ENCODE data around the gene TRAPPC12.
"Not testable (repeated sequence)": the region's sequence is repeated elsewhere in the genome, so short reads cannot be mapped to it uniquely, and the experiment has no call there.

Gene TRAPPC12

DNA sequence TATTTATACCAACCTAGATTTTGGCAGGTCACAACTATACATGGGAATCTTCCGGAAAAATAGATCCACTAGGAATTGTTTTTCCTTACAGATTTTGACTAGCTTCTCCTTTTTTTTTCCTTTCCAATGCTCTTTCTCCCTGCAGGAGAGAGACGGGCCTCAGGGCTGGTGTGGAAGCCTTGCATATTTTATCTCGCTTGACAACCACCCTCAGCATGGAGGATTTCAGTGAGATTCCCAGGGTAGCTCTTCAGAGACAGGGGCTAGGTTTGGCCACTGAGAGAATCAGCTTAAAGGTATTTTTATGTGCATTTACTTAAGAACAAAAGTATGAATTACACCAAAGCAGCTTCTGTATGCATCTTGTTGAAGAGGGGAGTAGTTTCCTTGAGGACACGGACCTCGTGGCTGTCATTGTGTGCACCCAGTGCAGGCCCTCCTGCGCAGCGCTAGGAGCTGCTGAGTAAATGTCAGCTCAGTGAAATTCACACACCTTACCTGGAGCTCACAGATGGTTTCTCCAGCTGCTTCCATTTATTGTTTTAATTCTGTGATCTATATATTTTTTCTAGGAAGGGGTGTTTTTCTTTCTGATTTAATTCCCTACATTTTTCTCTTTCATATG, 54.4 kb downstream of the TRAPPC12 start:
- no peak for DNase-seq

DNA sequence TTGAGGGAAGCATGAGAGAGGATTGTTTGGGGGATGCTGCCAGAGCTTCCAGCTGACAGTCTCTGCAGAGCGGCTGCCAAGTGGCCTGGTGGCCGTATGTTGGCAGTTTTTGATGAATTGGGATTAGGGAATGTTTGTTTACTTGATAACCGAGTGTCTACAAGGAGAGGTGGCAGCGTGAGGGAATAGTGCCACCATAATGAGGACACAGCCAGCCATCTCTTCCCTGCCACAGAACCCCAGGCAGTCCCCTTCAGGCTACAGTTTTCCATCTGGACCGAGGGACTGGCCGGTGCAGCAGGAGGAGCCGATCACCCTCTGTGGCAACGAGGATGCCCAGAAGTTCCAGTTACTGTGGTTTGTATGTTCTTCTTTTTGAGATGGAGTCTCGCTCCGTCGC, 55.2 kb downstream of the TRAPPC12 start:
- no peak for DNase-seq

DNA sequence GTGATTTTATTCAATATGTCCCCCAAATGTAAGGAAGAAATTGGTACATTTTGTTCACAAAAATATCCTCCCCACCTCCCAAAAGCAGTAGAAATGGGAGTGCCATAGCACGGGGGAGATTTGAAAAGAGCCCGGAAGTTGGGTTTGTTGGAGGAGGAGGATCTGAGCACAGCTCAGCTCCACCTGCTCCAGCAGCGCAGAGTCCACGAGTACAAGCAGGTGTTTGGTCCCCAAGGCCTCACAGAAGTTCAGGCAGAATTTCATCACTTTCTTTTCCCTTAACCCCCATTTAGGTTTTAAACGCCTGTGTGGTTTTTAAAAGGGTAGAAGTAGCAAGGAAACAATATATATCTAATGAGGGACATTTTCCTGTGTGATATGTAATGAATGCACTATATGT, 56.0 kb downstream of the TRAPPC12 start:
- no peak for DNase-seq

DNA sequence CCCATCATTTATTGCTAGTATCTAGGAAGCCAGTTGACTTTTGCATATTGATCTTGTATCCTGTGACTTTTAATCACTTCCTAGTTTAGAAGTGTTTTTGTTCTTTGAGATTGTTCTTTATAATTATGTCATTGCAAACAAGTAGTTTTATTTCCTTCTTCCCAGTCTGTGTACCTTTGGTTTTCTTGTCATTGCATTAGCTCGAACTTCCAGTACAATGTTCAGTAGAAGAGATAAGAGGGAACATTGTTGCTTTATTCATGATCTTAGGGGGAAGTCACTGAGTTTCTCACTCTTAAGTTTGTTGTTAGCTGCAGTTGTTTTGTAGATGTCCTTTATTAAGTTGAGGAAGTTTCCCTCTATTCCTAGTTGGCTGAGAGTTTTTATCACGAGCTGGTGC, 61.0 kb downstream of the TRAPPC12 start:
- no peak for DNase-seq

DNA sequence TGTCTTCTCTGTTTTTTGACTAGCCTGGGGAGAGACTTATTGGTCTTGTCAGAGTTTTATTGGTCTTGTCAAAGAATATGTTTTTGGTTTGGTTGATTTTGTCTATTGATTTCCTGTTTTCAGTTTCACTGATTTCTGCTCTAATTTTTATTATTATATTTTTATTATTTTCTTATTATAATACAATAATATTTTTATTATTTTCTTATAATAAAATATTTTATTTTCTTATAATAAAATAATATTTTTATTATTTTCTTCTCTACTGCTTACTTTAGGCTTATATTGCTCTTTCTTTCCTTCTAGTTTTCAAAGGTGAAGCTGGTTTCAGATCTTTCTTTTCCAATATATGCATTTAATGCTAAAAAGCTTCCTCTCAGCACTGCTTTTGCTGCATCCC, 62.0 kb downstream of the TRAPPC12 start:
- no peak for DNase-seq

DNA sequence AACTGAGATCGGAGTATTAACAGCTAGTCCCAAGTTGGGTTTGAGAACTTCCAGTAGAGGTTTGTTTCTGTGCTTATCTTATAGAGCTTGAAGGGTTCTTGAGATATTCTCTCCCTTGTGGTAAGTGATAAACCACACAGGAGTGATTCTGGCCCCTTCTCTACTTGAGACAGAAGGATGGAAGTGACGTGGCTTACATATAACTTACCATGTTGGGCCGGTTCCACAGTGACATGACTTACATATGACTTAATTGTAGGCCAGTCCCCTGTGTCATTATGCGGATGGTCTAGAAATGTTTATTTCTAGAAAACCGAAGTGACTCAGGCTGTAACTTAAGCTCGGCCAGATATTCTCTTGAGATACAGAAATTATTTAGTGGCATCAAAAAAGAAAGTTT, 62.7 kb downstream of the TRAPPC12 start:
- DNase-seq, result peak; percentile 46

DNA sequence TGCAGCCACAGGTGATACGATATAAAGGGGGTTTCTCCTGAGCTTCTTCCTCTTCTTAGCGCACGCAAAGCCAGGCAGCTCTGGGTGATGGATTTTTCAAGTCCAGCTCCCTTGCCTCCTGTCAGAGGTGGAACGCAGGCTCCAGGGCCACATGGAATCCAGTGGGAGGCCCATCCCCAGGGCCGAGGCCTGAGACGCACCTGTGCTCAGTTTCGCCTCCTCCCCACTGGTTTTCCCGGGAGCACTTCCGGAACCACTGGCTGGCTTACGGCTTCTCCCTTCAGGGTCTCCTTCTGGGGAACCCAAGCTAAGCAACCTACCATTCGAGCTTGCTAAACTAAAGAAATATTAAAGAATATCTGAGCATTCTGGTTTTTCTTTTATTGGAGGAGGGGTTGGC, 63.6 kb downstream of the TRAPPC12 start:
- DNase-seq, result no peak

DNA sequence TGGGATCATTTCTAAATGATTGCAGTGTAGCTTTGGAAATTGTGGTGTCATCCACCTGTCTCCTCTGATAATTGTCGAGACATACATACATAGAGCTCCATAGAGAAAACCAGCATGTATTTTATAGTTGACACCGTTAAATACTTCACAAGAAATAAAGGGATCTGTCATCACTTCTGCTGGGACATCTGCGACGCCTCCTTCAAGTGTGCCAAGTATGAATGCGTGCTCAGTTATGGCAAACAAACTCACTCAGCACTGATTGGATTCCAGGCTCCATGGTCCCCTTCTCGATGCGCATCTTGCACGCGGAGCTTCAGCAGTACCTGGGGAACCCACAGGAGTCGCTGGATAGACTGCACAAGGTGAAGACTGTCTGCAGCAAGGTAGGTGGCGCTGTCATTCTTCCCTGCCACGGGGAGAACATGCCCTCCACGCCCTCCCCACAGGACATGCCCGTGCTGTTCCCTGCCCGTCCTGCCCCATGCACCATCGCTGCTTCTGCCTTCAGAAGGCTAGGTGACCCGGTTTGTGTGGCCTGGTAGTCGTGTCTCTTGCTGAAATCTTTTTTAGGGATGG, 64.1 kb downstream of the TRAPPC12 start:
- DNase-seq, result no peak

DNA sequence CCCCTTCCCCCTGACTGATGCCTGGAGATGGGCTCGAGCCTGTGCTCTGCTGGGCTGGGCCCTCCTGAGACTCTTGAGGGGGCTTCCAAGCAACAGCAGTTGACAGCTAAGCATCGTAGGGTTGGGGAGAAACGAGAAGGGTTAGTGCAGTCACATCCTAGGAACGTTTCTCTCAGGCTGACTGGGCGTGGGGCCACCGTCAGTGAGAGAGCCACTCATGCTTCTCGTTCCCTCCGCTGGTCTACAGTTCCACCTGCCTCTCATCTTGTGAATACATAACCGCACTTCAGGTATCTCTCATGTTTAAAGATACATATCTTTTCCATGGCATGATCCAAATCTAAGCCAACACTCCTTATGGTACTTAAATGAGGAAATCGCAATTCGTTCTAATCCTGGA, 66.4 kb downstream of the TRAPPC12 start:
- no peak for DNase-seq

DNA sequence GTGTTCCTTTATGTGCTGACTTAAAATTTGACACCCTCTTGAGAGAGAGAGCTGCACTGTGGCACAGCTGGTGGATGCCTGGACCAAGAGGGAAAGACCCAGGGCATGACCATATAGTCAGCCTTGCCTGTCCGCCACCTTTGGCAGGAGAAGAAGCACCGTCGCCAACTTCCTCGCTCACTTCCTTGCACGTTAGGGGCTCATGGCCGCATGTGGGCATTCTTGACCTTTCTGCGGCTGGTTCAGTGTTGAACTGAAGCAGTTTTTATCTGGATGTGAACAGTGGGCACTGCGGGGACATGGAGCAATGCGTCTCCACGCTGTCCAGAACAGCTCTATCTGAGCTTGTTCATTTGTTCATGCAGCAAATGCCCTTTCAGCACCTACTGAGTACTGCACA, 66.9 kb downstream of the TRAPPC12 start:
- no peak for DNase-seq

DNA sequence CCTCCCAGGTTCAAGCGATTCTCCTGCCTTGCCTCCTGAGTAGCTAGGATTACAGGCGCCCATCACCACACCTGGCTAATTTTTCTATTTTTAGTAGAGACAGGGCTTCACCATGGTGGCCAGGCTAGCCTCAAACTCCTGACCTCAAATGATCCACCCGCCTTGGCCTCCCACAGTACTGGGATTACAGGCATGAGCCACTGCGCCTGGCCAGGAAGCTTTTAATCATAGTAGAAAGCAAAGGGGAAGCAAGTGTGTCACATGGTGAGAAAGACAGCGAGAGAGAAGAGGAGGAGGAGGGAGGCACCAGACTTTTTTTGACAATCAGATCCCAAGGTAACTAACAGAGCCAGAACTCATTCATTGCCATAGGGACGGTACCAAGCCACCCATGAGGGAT, 67.7 kb downstream of the TRAPPC12 start:
- not testable (repeated sequence) for DNase-seq

DNA sequence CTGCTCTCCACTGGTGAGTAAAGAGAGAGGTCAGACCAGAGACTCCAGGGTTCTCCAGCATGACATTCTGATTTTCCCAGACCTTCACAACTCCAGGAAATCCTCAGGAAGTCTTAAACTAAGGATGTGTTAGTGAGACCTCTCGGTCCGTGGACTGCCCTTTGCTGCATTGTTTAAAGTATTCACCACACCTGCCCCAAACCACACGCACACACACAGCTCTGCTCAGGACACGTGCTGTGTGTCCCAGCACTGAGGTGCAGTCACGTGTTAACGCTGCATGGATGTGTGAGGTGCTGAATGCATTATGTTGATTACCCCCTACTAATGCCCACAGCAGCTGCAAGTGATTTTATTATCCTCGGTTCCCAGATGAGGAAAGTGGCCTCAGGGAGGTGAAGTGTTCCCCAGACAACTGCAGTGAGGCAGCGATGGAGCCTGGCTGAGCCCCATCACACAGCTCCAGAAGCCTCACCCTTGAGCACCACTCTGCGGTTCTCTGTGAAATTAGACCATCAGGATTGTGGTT, 68.4 kb downstream of the TRAPPC12 start:
- no peak for DNase-seq

DNA sequence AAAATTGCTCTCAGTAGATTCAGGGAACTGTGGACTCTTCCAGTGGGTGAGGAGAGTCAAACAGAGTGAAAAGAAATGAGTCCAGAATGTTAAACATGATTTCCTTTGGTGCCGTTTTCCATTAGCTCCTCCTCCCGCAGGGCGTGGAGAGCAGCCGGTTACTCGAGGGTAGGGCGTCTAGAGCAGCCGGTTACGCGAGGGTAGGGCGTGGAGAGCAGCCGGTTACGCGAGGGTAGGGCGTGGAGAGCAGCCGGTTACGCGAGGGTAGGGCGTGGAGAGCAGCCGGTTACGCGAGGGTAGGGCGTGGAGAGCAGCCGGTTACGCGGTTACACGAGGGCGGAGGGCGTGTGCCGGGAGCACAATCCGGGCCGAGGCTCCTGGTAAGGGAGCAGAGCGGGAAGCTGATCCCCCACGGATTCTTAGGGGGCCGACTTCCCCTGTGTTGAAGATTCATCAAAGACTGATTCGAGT, 69.0 kb downstream of the TRAPPC12 start:
- not testable (repeated sequence) for DNase-seq

DNA sequence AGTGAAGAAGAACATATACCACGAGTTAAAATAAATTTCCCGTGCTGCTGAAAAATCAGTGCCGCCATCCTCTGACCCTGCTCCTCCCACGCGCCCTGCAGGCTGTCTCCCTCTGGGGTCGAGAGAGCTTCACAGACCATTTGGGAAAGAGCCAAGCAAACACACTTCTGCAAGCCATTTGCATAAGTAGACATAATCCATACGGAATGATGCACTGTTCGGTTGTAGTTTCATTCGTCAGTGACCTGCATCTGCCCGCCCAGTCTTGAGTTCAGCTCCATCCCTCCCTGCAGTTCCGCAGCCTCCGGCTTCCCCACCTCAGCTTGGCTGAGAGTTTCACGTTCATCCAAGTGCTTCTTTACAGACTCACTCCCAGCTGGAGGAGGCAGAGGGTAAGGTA, 69.6 kb downstream of the TRAPPC12 start:
- no peak for DNase-seq

DNA sequence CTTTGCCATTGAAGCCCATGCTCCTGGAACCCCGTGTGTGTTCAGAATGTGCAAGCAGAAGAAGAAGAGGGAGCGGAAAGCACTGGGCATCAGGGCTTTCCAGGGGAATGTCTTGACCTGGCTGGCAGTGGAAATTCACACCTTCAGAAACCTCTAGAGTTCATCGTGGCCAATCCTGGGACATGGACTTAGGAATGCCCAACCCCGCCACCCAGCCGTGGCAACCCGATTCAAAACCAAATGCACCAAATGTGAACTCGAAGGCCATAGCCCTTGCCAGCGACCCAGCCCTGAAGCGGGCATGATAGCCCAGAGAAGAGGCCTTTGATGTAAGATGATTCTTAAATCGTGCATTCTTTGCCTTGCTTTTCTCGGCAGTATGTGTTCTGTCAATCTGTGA, 70.4 kb downstream of the TRAPPC12 start:
- DNase-seq, result no peak

DNA sequence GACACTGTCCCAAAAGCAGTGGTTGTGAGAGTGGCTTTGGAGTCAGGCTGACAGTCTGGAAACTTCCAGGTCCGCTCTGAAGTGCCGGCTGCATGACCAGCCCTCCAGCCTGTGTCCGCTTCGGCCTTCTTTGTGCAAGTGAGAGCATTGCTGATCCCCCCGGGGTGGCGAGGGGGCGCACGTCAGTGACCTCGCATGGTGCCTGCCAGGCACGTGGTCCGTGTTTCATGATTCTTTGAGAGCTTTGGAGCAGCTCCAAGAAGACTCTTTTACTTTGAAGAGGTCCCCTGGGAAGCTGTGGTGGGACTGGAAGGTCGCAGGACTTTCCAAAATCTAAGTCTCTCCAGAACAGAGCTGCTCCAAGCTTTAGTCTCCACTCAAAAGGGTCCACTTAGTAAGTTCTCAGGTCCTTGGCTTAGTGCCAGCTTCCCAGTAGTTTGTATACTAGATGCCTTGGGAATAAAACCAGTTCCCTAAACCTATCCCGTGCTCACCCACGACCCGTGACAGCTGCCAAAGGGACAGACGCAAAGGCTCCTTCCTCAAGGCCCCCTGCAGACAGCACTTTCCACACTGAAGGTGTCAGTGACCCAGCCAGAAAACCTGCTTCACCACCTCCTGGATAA, 71.0 kb downstream of the TRAPPC12 start:
- DNase-seq, result peak; percentile 17

DNA sequence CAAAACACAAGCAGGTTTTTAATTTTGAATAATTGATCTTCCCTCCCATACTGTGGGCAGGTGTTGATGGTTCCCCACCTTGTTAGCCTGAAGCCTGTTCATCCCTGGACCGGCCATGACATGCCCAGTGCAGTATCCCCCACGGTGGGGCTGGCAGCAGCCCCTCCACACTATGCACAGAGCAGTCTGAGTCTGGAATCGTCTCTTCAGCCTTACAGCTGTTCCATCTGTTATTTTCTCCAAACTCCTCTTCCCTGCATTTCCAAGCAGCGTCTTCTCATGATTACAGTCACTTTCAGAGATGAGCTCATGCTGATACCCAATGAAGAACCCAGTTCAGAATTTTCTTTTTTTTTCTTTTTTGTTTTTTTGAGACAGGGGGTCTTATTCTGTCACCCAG, 71.7 kb downstream of the TRAPPC12 start:
- no peak for DNase-seq

DNA sequence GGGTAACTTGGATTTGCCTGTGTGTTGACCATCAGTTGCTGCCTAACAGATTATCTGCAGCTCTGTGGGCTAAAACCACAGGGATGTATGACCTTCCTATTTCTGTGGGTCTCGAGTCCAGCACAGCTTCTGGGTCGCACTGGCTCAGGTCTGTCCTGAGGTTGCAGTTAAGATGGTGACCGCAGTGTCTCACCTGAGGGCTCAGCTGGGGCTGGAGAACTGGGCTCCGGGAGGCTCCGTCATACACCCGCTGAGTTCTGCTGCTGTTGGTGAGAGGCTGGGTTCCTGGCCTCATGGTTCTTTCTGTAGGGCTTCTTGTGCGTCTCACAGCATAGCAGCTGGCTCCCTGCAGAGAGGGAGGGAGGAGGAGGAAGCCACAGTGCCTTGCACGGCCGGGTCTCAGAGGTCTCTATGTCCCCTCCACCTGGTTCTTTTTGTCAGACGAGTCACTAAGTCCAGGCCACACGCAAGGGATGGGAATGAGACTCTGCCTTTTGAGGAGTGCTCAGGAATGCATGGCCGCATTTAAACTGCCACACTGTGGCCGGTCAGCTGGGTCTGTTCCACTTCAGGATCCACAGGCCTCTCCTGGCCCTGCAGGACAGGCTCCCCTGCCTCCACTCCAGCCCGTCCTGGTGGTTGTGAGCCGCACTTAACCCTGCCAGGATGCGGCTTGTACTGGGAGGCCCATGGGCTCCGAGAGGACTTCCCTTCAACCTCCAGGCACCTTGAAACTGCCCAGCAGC, 72.6 kb downstream of the TRAPPC12 start:
- no peak for DNase-seq

DNA sequence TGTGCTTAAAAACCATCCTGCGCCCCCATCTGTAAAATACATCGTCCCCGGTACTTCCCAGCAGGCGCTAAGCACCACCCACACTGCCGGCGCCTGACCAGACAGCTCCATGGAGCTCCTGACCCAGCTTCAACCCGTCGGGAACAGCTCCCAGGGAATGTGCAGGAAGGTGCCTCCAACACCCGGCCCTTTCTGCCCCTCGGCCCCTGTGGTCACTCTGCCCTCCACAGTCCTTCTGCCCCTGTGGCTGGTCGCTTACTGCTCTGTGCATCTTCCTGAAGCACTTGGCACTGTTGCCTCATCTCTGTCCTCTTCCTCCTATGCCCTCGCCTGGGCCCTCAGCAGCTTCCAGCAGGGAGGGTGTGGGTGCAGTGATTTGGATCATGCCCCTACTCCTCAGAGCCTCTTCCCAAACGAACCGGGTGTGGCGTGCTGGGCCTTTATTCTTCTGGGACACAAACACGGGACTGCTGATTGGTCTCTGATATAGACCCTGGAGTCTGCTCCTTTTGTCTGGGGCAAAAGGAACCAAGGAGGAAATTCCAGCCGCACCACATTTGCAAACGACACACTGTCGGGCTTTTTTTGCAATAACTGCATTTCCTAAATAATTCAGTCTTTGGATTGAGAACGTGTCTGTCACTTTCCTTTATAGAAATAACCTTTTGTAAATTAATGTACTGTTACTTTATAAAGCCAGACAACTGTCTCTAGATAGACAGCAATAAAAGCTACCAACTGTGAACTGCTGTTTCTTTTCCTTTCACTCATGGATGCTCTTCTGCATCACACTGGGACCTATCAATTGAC, 73.9 kb downstream of the TRAPPC12 start:
- no peak for DNase-seq

DNA sequence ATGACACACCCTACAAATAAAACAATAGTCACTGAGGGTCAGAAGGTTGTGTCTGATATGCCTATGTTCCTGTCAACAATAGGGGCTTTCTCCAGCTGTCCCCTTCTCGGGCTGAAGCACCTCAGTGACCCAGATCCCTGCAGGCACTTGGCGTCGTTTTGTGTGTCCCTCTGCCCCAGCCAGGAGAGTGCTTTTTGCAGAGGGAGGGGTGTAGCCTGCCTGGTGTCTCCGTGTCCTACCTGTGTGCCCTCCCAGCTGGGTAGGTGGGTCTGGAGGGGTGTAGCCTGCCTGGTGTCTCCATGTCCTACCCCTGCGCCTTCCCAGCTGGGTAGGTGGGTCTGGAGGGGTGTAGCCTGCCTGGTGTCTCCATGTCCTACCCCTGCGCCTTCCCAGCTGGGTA, 74.5 kb downstream of the TRAPPC12 start:
- not testable (repeated sequence) for DNase-seq

DNA sequence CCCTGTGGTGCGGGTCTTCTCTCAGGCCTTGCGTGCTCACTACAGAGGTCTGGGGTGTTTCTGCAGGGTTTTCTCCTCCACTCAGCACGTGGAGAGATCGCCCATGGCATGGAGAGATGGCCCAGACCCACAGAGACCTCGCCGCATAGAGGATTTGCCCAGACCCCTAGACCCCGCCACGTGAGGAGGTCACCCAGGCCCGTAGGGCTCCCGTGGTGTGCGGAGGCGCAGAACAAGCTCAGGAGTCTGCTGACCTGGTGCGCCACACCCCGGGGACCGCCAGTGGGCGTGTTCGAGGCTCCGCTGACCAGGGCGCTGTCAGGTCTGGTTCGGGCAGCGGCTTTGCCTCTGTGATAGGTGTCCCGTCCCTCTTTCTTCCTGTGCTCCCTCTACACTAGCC, 75.3 kb downstream of the TRAPPC12 start:
- no peak for DNase-seq

DNA sequence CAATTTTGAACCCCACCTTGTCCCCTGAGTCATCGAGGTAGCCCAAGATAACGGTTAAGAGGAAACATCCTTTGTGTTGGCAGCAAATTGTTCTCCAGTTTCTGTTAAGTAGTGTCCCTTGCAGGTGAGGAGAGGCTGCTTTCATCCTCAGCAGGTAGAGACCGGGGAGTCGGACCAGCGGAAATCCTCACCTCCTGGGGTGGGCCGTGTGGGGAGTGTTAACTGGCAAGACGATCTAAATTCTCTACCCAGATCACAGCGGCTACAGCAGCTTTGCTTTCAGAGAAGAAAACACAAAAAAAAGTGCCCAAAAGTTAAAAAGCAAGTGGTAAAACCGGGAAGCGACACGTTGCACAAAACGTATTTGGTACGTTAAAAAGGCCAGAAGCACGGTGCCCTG, 76.6 kb downstream of the TRAPPC12 start:
- DNase-seq, result no peak

Data from hematopoietic multipotent progenitor cell treated with erythropoietin and hydrocortisone succinate and interleukin-3 and kit ligand, for 6 days (in vitro differentiated cells).